H9 (cell line): ENCODE data around the gene TMEM117. TPM values are rescaled to one million over a fixed set of nuclear protein-coding genes. Genes with fewer than 3 reads are reported as not detected.

Experiments
- DNase-seq: peaks from one replicate; pipeline ENCODE4 v3.0.0-alpha.2; 2017
- H2AFZ ChIP-seq: one replicate; pipeline ENCODE4 v1.6.1; 2013; ENCODE audit warnings: mild to moderate bottlenecking, low read length, control low read depth, moderate library complexity
- H2AK5ac ChIP-seq: 2 replicates; pipeline ENCODE4 v1.6.1; 2013; ENCODE audit warnings: low read length, control low read depth, mixed read lengths; ENCODE audit not compliant: insufficient read length
- H2BK120ac ChIP-seq: one replicate; pipeline ENCODE4 v1.6.1; 2013; ENCODE audit warnings: low read depth, mild to moderate bottlenecking, low read length, control low read depth, inconsistent platforms; ENCODE audit not compliant: poor library complexity, severe bottlenecking
- H2BK12ac ChIP-seq: 2 replicates; pipeline ENCODE4 v1.6.1; 2013; ENCODE audit warnings: low read length, control low read depth, mixed read lengths, low read depth; ENCODE audit not compliant: insufficient read length
- H2BK15ac ChIP-seq: 2 replicates; pipeline ENCODE4 v1.6.1; 2013; ENCODE audit warnings: low read depth, low read length, control low read depth
- H2BK20ac ChIP-seq: one replicate; pipeline ENCODE4 v1.6.1; 2013; ENCODE audit warnings: low read depth, mild to moderate bottlenecking, low read length, control low read depth, inconsistent platforms; ENCODE audit not compliant: poor library complexity, severe bottlenecking
- H2BK5ac ChIP-seq: 2 replicates; pipeline ENCODE4 v1.6.1; 2013; ENCODE audit warnings: low read length, control low read depth, mixed read lengths; ENCODE audit not compliant: insufficient read length
- H3K14ac ChIP-seq: 2 replicates; pipeline ENCODE4 v1.6.1; 2013; ENCODE audit warnings: low read length, control low read depth; ENCODE audit not compliant: insufficient read depth
- H3K18ac ChIP-seq: 2 replicates; pipeline ENCODE4 v1.6.1; 2013; ENCODE audit warnings: low read depth, mild to moderate bottlenecking, mixed read lengths, low read length, control low read depth; ENCODE audit not compliant: insufficient read length
- H3K23ac ChIP-seq: 2 replicates; pipeline ENCODE4 v1.6.1; 2013; ENCODE audit warnings: low read length, control low read depth, mixed read lengths, low read depth; ENCODE audit not compliant: insufficient read length
- H3K23me2 ChIP-seq: 2 replicates; pipeline ENCODE4 v1.6.1; 2013; ENCODE audit warnings: low read depth, mild to moderate bottlenecking, mixed read lengths, low read length, control low read depth; ENCODE audit not compliant: insufficient read length, poor library complexity, severe bottlenecking
- H3K27ac ChIP-seq: 2 replicates; pipeline ENCODE4 v1.5.1; 2013; ENCODE audit warnings: low read length, control low read depth, mixed read lengths, low read depth; ENCODE audit not compliant: insufficient read length
- H3K27me3 ChIP-seq: 2 replicates; pipeline ENCODE4 v1.6.1; 2013; ENCODE audit warnings: low read length, control low read depth, inconsistent platforms; ENCODE audit not compliant: insufficient read depth
- H3K4ac ChIP-seq: 2 replicates; pipeline ENCODE4 v1.6.1; 2013; ENCODE audit warnings: low read depth, mild to moderate bottlenecking, control low read depth, inconsistent platforms, low read length, moderate library complexity
- H3K4me1 ChIP-seq: 2 replicates; pipeline ENCODE4 v1.6.1; 2013; ENCODE audit warnings: low read length, control low read depth, inconsistent platforms; ENCODE audit not compliant: insufficient read depth
- H3K4me2 ChIP-seq: 2 replicates; pipeline ENCODE4 v1.6.1; 2013; ENCODE audit warnings: low read length, control low read depth, mixed read lengths; ENCODE audit not compliant: insufficient read length, insufficient read depth
- H3K56ac ChIP-seq: 2 replicates; pipeline ENCODE4 v1.6.1; 2013; ENCODE audit warnings: low read depth, mild to moderate bottlenecking, mixed read lengths, low read length, control low read depth; ENCODE audit not compliant: insufficient read length
- H3K79me1 ChIP-seq: 2 replicates; pipeline ENCODE4 v1.6.1; 2013; ENCODE audit warnings: low read depth, mild to moderate bottlenecking, moderate library complexity, low read length, control low read depth, inconsistent platforms; ENCODE audit not compliant: insufficient read depth, poor library complexity, severe bottlenecking
- H3K79me2 ChIP-seq: 2 replicates; pipeline ENCODE4 v1.6.1; 2013; ENCODE audit warnings: low read length, control low read depth, inconsistent platforms; ENCODE audit not compliant: insufficient read depth
- H3K9ac ChIP-seq: 2 replicates; pipeline ENCODE4 v1.6.1; 2013; ENCODE audit warnings: low read length, control low read depth, mixed read lengths; ENCODE audit not compliant: insufficient read length; ENCODE audit errors: extremely low read depth
- H3K9me3 ChIP-seq: one replicate; pipeline ENCODE4 v1.6.1; 2013; ENCODE audit warnings: low read depth, low read length, inconsistent platforms; ENCODE audit not compliant: control insufficient read depth
- H3T11ph ChIP-seq: one replicate; pipeline ENCODE4 v1.6.1; 2013; ENCODE audit warnings: mild to moderate bottlenecking, low read length, control low read depth, inconsistent platforms
- H4K20me1 ChIP-seq: one replicate; pipeline ENCODE4 v1.6.1; 2013; ENCODE audit not compliant: control insufficient read depth, insufficient read length, insufficient read depth
- H4K5ac ChIP-seq: 2 replicates; pipeline ENCODE4 v1.6.1; 2013; ENCODE audit warnings: low read depth, mild to moderate bottlenecking, mixed read lengths, low read length, control low read depth; ENCODE audit not compliant: insufficient read length
- H4K8ac ChIP-seq: replicated peaks from 2 replicates; pipeline ENCODE4 v1.6.1; 2013; ENCODE audit warnings: low read length, control low read depth, mixed read lengths, low read depth; ENCODE audit not compliant: insufficient read length
- H4K91ac ChIP-seq: 2 replicates; pipeline ENCODE4 v1.6.1; 2013; ENCODE audit warnings: low read depth, mild to moderate bottlenecking, moderate library complexity, mixed read lengths, low read length, control low read depth; ENCODE audit not compliant: insufficient read length
- H3K27ac Mint-ChIP-seq, 3 experiments: 2 replicates in 2 of 3; 3 replicates in 1 of 3; pipeline ENCODE4 v1.8.0; 2020 to 2021; ENCODE audit warnings: mixed read lengths in 3 of 3, mild to moderate bottlenecking in 1 of 3, moderate library complexity in 1 of 3
- H3K27me3 Mint-ChIP-seq: 2 replicates; pipeline ENCODE4 v1.8.0; 2021; ENCODE audit warnings: low read depth, mild to moderate bottlenecking, moderate library complexity, mixed read lengths
- H3K36me3 Mint-ChIP-seq, 3 experiments: 2 replicates in 2 of 3; 3 replicates in 1 of 3; pipeline ENCODE4 v1.8.0; 2020 to 2021; ENCODE audit warnings: low read depth in 3 of 3, mixed read lengths in 3 of 3; ENCODE audit not compliant: insufficient read depth in 1 of 3
- H3K4me1 Mint-ChIP-seq, 2 experiments: 2 replicates each; pipeline ENCODE4 v1.8.0; 2020; ENCODE audit warnings: mixed read lengths in 2 of 2
- H3K4me3 Mint-ChIP-seq, 2 experiments: 2 replicates in 1 of 2; 3 replicates in 1 of 2; pipeline ENCODE4 v1.8.0; 2020 to 2021; ENCODE audit warnings: mild to moderate bottlenecking in 2 of 2, mixed read lengths in 2 of 2, moderate library complexity in 1 of 2
- H3K9me3 Mint-ChIP-seq, 2 experiments: 2 replicates in 1 of 2; 3 replicates in 1 of 2; pipeline ENCODE4 v1.8.0; 2020; ENCODE audit warnings: mild to moderate bottlenecking in 2 of 2, mixed read lengths in 2 of 2, moderate library complexity in 1 of 2
- WGBS: extraction: QIAGEN DNeasy Blood & Tissue Kit; methylation state at CpG from one replicate; pipeline ENCODE4 v1.1.7; 2013; ENCODE audit warnings: missing lambda C conversion rate, low lambda C conversion rate, mixed read lengths; ENCODE audit not compliant: insufficient read length; ENCODE audit errors: extremely low coverage; 5-methylcytosine and 5-hydroxymethylcytosine counted together
- total RNA-seq: library from RNA; stranded (reverse); gene quantifications from 2 replicates; pipeline ENCODE4 v1.2.1, GENCODE V29; 2021
- TF ChIP-seq, protein P1 (sequence below): fragments of 200-600 bp; sonication (generic); conservative IDR thresholded peaks from 3 replicates; pipeline ENCODE4 v1.8.0; 2021; ENCODE audit warnings: antibody characterized with exemption, mild to moderate bottlenecking

TMEM117 gene
- total RNA-seq, 1 experiment from 2014 or later: 1.7 TPM

DNA sequence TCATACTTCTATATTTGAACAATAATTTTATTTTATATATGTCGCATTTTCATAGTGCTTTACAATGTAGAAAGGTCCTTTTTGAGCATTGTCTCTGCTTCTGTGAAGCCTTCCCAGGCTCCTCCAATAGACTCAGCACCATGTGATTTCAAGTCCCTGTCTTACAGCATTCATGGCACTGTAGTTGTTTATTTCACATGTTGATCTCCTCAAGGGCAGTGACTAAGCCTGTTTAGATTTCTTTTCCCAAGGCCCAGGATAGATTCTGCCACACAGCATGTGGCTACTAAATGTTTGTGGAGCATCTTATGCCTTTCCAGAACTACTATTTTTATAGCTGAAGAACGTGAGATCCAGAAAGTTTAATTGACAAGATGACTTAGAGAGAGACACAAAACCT is 391.7 kb downstream of the TMEM117 start:
- no peak overlapping the region for H2BK20ac ChIP-seq
- TF ChIP-seq, protein P1, sequence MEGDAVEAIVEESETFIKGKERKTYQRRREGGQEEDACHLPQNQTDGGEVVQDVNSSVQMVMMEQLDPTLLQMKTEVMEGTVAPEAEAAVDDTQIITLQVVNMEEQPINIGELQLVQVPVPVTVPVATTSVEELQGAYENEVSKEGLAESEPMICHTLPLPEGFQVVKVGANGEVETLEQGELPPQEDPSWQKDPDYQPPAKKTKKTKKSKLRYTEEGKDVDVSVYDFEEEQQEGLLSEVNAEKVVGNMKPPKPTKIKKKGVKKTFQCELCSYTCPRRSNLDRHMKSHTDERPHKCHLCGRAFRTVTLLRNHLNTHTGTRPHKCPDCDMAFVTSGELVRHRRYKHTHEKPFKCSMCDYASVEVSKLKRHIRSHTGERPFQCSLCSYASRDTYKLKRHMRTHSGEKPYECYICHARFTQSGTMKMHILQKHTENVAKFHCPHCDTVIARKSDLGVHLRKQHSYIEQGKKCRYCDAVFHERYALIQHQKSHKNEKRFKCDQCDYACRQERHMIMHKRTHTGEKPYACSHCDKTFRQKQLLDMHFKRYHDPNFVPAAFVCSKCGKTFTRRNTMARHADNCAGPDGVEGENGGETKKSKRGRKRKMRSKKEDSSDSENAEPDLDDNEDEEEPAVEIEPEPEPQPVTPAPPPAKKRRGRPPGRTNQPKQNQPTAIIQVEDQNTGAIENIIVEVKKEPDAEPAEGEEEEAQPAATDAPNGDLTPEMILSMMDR: no peak
- H3K27ac ChIP-seq: no peak overlapping the region
- H3K79me2 ChIP-seq: no peaks in the 10 kb centered on the region
- H3K23me2 ChIP-seq: no peaks in the 10 kb centered on the region
- H3K4me1 ChIP-seq: no peaks in the 10 kb centered on the region
- H3K79me1 ChIP-seq: no peaks in the 10 kb centered on the region
- H2BK12ac ChIP-seq: no peak overlapping the region
- no peak overlapping the region for H3K18ac ChIP-seq
- no peak overlapping the region for H3K56ac ChIP-seq
- no peak overlapping the region for H3K4me2 ChIP-seq
- H4K5ac ChIP-seq: no peak overlapping the region
- no peak overlapping the region for H4K8ac ChIP-seq
- H3K36me3 Mint-ChIP-seq: no peaks in the 10 kb centered on the region
- H2BK120ac ChIP-seq: no peak overlapping the region
- H3K4me3 Mint-ChIP-seq: no peak overlapping the region
- no peak overlapping the region for H2BK5ac ChIP-seq
- no peak overlapping the region for H3K27ac Mint-ChIP-seq
- H3K27me3 Mint-ChIP-seq: no peaks in the 10 kb centered on the region
- no peaks in the 10 kb centered on the region for H4K20me1 ChIP-seq
- no peak overlapping the region for H2BK15ac ChIP-seq
- DNase-seq: no peak
- no peak overlapping the region for H3K9ac ChIP-seq
- H3K27me3 ChIP-seq: no peaks in the 10 kb centered on the region
- H3K14ac ChIP-seq: no peak overlapping the region
- no peak overlapping the region for H2AFZ ChIP-seq
- peaks cover 6% of the 10 kb centered on the region in 2 experiments; a peak in 3 of 4 replicates for H3K4me1 Mint-ChIP-seq
- H3K9me3 ChIP-seq: no peaks in the 10 kb centered on the region
- no peak overlapping the region for H2AK5ac ChIP-seq
- H3T11ph ChIP-seq: no peak overlapping the region
- no peak overlapping the region for H3K4ac ChIP-seq
- WGBS: no CpG with 5 or more reads among the region's 2 CpGs
- no peaks in the 10 kb centered on the region for H3K9me3 Mint-ChIP-seq
- H4K91ac ChIP-seq: no peak overlapping the region
- H3K23ac ChIP-seq: no peak overlapping the region
